Progenitor cell of endocrine pancreas (in vitro differentiated cells): Measurements from ENCODE around the gene CERS4. TPM values are rescaled to one million over a fixed set of nuclear protein-coding genes. Genes with fewer than 3 reads are reported as not detected.

Experiments used
- DNase-seq: peaks from one replicate; pipeline ENCODE4 v3.0.0; 2021; ENCODE audit warnings: low spot score; ENCODE audit not compliant: unreplicated experiment
- H3K27ac Mint-ChIP-seq: 2 replicates; pipeline ENCODE4 v1.8.0; 2021; ENCODE audit warnings: mild to moderate bottlenecking, moderate library complexity, mixed read lengths
- H3K27me3 Mint-ChIP-seq: 2 replicates; pipeline ENCODE4 v1.8.0; 2021; ENCODE audit warnings: mixed read lengths
- H3K36me3 Mint-ChIP-seq: 2 replicates; pipeline ENCODE4 v1.8.0; 2022; ENCODE audit warnings: mixed read lengths; ENCODE audit not compliant: insufficient read depth
- H3K4me1 Mint-ChIP-seq: 2 replicates; pipeline ENCODE4 v1.8.0; 2021; ENCODE audit warnings: low read depth, mixed read lengths
- H3K4me3 Mint-ChIP-seq: 2 replicates; pipeline ENCODE4 v1.8.0; 2021; ENCODE audit warnings: low read depth, mild to moderate bottlenecking, moderate library complexity, mixed read lengths
- H3K9me3 Mint-ChIP-seq: 2 replicates; pipeline ENCODE4 v1.8.0; 2021; ENCODE audit warnings: low read depth, mixed read lengths
- CTCF ChIP-seq: fragments of 200-600 bp; sonication (generic); IDR thresholded peaks from one replicate; pipeline ENCODE4 v1.5.0; 2021; ENCODE audit warnings: antibody characterized with exemption, mild to moderate bottlenecking; ENCODE audit not compliant: unreplicated experiment
- total RNA-seq: library from RNA; stranded (reverse); gene quantifications from 2 replicates; pipeline ENCODE4 v1.2.1, GENCODE V29; 2021

The CERS4 gene
- total RNA-seq, 1 donor from 2014 or later: 78.4 TPM

GRCh38 chr19:8208119-8208921 lies 850 bp upstream of the CERS4 start:
- Mint-ChIP-seq H3K36me3 (no peaks in the 10 kb centered on the region), H3K27ac (peak overlapping the region; percentile 91), H3K9me3 (no peaks in the 10 kb centered on the region), H3K27me3 (no peaks in the 10 kb centered on the region), H3K4me3 (peak overlapping the region; percentile 70), H3K4me1 (peaks cover 25% of the 10 kb centered on the region)
- DNase-seq: no peak
- no peak for TF ChIP-seq CTCF

GRCh38 chr19:8209462-8210378 lies 550 bp downstream of the CERS4 start:
- Mint-ChIP-seq H3K27ac (peak overlapping the region; percentile 43), H3K4me1 (peaks cover 20% of the 10 kb centered on the region), H3K9me3 (no peaks in the 10 kb centered on the region), H3K27me3 (no peaks in the 10 kb centered on the region), H3K36me3 (peaks cover 5% of the 10 kb centered on the region), H3K4me3 (peak overlapping the region; percentile 79)
- no peak for DNase-seq
- no peak for TF ChIP-seq CTCF

- Mint-ChIP-seq H3K27me3 (no peaks in the 10 kb centered on the region), H3K27ac (peak overlapping the region; percentile 43)
- no peak for DNase-seq
Observed at GRCh38 chr19:8210421-8211101, 1.4 kb downstream of the CERS4 start.

GRCh38 chr19:8212212-8212611 lies 3.0 kb downstream of the CERS4 start:
- Mint-ChIP-seq H3K9me3 (no peaks in the 10 kb centered on the region), H3K27ac (no peak overlapping the region)

More at GRCh38 chr19:8210421-8211101, 1.4 kb downstream of the CERS4 start:
- TF ChIP-seq CTCF: no peak
- peaks cover 20% of the 10 kb centered on the region for H3K4me1 Mint-ChIP-seq
- H3K36me3 Mint-ChIP-seq: peaks cover 5% of the 10 kb centered on the region
- peak overlapping the region; percentile 79 for H3K4me3 Mint-ChIP-seq
- no peaks in the 10 kb centered on the region for H3K9me3 Mint-ChIP-seq

More at GRCh38 chr19:8212212-8212611, 3.0 kb downstream of the CERS4 start:
- DNase-seq: no peak
- Mint-ChIP-seq H3K36me3 (peaks cover 11% of the 10 kb centered on the region), H3K4me1 (peaks cover 14% of the 10 kb centered on the region), H3K27me3 (no peaks in the 10 kb centered on the region), H3K4me3 (peak overlapping the region; percentile 20)
- TF ChIP-seq CTCF: no peak
